Type B pancreatic cell (in vitro differentiated cells): Measurements from ENCODE around the gene TIMD4. TPM values are rescaled to one million over a fixed set of nuclear protein-coding genes. Genes with fewer than 3 reads are reported as not detected.

Source experiments
- DNase-seq: peaks from one replicate; pipeline ENCODE4 v3.0.0; 2021; ENCODE audit warnings: mixed read lengths; ENCODE audit not compliant: unreplicated experiment; ENCODE audit errors: extremely low spot score
- H3K27ac Mint-ChIP-seq: 2 replicates; pipeline ENCODE4 v1.8.0; 2021; ENCODE audit warnings: mild to moderate bottlenecking, mixed read lengths
- H3K27me3 Mint-ChIP-seq: 2 replicates; pipeline ENCODE4 v1.8.0; 2021; ENCODE audit warnings: mixed read lengths
- H3K36me3 Mint-ChIP-seq: 2 replicates; pipeline ENCODE4 v1.8.0; 2021; ENCODE audit warnings: mixed read lengths
- H3K4me1 Mint-ChIP-seq: one replicate; pipeline ENCODE4 v1.8.0; 2021; ENCODE audit warnings: mixed read lengths; ENCODE audit not compliant: unreplicated experiment
- H3K4me3 Mint-ChIP-seq: 2 replicates; pipeline ENCODE4 v1.8.0; 2021; ENCODE audit warnings: mild to moderate bottlenecking, mixed read lengths
- H3K9me3 Mint-ChIP-seq: 2 replicates; pipeline ENCODE4 v1.8.0; 2021; ENCODE audit warnings: mixed read lengths
- total RNA-seq: library from RNA; stranded (reverse); gene quantifications from 2 replicates; pipeline ENCODE4 v1.2.1, GENCODE V29; 2021; ENCODE audit warnings: low replicate concordance
- TF ChIP-seq, protein P1 (sequence below): fragments of 200-600 bp; sonication (generic); conservative IDR thresholded peaks from 2 replicates; pipeline ENCODE4 v1.5.0; 2021; ENCODE audit warnings: antibody characterized with exemption, mild to moderate bottlenecking

Gene TIMD4
- total RNA-seq, 1 donor from 2014 or later: not detected

DNA sequence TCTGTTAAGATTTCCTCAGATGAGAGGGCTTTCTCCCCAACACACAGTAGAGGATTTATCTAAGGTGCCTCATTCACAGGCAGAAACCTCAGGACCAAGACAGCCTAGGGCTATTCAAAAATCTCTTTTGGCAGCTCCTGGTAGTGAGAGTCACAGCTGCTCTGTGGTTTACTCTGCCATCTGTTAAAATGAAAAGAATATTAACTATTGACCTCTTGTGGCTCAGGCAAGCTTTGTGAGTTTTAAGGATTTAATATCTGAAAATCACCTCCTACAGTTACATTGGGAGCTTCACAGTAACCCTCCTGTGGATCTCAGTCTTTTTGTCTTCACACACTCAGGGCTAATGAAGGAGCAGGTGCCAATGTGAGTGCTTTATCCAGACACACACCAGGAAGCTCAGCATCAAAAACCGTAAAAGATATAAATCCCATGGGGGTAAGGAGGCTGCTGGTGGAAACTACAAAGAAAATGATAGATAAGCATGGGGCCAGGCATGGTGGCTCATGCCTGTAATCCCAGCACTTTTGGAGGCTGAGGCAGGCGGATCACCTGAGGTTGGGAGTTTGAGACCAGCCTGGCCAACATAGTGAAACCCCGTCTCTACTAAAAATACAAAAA, 83.3 kb downstream of the TIMD4 start:
- DNase-seq: no peak
- Mint-ChIP-seq H3K36me3 (no peaks in the 10 kb centered on the region), H3K4me1 (no peaks in the 10 kb centered on the region), H3K9me3 (no peaks in the 10 kb centered on the region), H3K27ac (no peak overlapping the region), H3K27me3 (peaks cover 7% of the 10 kb centered on the region), H3K4me3 (no peak overlapping the region)
- TF ChIP-seq, protein P1, sequence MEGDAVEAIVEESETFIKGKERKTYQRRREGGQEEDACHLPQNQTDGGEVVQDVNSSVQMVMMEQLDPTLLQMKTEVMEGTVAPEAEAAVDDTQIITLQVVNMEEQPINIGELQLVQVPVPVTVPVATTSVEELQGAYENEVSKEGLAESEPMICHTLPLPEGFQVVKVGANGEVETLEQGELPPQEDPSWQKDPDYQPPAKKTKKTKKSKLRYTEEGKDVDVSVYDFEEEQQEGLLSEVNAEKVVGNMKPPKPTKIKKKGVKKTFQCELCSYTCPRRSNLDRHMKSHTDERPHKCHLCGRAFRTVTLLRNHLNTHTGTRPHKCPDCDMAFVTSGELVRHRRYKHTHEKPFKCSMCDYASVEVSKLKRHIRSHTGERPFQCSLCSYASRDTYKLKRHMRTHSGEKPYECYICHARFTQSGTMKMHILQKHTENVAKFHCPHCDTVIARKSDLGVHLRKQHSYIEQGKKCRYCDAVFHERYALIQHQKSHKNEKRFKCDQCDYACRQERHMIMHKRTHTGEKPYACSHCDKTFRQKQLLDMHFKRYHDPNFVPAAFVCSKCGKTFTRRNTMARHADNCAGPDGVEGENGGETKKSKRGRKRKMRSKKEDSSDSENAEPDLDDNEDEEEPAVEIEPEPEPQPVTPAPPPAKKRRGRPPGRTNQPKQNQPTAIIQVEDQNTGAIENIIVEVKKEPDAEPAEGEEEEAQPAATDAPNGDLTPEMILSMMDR: no peak

DNA sequence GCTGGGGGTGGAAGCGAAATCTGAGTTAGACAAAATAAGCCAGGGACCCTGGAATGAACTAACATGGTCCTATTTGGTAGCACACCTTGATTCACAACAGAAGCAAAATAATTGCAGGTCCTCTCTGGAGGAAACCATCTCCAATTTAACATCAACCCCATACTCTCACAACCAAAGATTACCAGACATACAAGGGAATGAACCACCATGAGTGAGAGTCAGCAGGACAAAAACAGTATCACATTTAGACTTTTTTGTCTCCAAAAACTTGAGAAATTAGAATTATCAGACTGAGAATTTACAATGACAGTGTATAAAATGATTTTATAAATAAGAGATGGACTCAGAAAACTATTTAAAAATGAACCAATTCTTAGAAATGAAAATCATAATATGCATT, 91.8 kb downstream of the TIMD4 start:
- Mint-ChIP-seq H3K4me1 (no peaks in the 10 kb centered on the region), H3K36me3 (no peaks in the 10 kb centered on the region), H3K9me3 (peaks cover 8% of the 10 kb centered on the region), H3K4me3 (no peak overlapping the region), H3K27me3 (no peaks in the 10 kb centered on the region), H3K27ac (no peak overlapping the region)
- TF ChIP-seq, protein P1: no peak
- no peak for DNase-seq

DNA sequence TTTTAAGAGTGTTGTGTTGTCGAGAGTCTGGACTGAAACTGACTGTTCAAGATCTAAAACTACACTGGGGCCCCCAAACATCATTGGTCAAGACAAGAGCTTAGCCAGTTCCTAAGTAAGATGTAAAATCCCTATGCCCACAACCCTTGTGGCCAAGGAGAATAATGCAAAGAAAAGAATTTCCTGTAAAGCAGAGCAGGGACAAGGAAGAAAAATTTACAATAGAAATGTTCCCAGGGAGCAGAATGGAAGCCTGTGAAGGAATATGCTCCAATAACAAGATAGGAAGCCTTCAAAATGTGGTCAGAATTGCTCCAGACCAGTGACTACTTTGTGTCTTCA, 92.6 kb downstream of the TIMD4 start:
- no peak for DNase-seq
- TF ChIP-seq, protein P1: no peak
- Mint-ChIP-seq H3K36me3 (no peaks in the 10 kb centered on the region), H3K4me1 (no peaks in the 10 kb centered on the region), H3K27ac (no peak overlapping the region), H3K9me3 (peaks cover 8% of the 10 kb centered on the region), H3K4me3 (no peak overlapping the region), H3K27me3 (no peaks in the 10 kb centered on the region)

Other genes starting within 250 kb of the TIMD4 start
- not detected in 2 replicates for gene PPP1R2B, start 112.9 kb downstream of the TIMD4 start, total RNA-seq
- 0.92 and 6.7 TPM in 2 replicates for gene HAVCR1, start 95.9 kb upstream of the TIMD4 start, total RNA-seq
- gene HAVCR2, start 145.8 kb upstream of the TIMD4 start, total RNA-seq: 0.10 and 0.29 TPM in 2 replicates
- 11.4 and 11.9 TPM in 2 replicates for gene MED7, start 179.6 kb upstream of the TIMD4 start, total RNA-seq
- gene GARIN3, start 203.0 kb upstream of the TIMD4 start, total RNA-seq: not detected in 2 replicates
- not detected in 2 replicates for gene ITK, start 217.6 kb upstream of the TIMD4 start, total RNA-seq